Skeletal muscle satellite cell (primary cell): ENCODE measurements around the gene GP1BA. TPM values are rescaled to one million over a fixed set of nuclear protein-coding genes. Genes with fewer than 3 reads are reported as not detected.

Experiments
- H3K27me3 ChIP-seq: 2 replicates; pipeline ENCODE4 v1.7.0; 2013; ENCODE audit warnings: low read length; ENCODE audit not compliant: control insufficient read depth, insufficient read depth
- H3K36me3 ChIP-seq: 2 replicates; pipeline ENCODE4 v1.7.0; 2013; ENCODE audit warnings: mild to moderate bottlenecking, control low read depth, low read length; ENCODE audit not compliant: insufficient read depth
- H3K4me1 ChIP-seq: 2 replicates; pipeline ENCODE4 v1.7.0; 2013; ENCODE audit warnings: low read length; ENCODE audit not compliant: control insufficient read depth, insufficient read depth
- H3K4me2 ChIP-seq: 2 replicates; pipeline ENCODE4 v1.7.0; 2013; ENCODE audit warnings: mild to moderate bottlenecking, low read length
- H3K4me3 ChIP-seq: 2 replicates; pipeline ENCODE4 v1.7.0; 2013; ENCODE audit warnings: low read length
- H3K9ac ChIP-seq: 2 replicates; pipeline ENCODE4 v1.7.0; 2013; ENCODE audit warnings: mild to moderate bottlenecking, low read depth, low read length, moderate library complexity
- H3K9me3 ChIP-seq: replicated peaks from 2 replicates; pipeline ENCODE4 v1.7.0; 2013; ENCODE audit warnings: mild to moderate bottlenecking, control low read depth, low read length
- small RNA-seq: library from RNA; depleted of rRNA; stranded (forward); fragments of <200 nt; gene quantifications from one replicate; pipeline ENCODE3, GENCODE V24; 2012

GP1BA gene

DNA sequence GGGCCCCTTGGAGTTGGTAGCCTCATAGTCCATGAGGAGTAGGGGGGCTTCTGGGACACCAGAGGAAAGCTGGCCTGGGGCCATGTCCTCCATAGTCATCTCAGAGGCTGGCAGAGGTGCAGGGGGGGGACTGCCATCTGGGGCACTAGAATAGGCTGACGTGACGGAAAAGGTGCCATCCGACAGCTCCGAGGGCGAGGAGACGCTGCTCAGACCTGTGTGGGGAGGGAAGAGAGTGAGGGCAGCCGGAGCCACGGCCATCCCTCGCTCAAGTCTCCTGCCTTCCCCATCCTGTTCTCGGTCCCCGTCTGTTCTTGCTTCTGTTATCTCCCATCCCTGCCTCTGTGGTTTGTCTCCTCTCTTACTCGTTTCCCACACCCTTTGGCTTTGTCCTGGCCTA is 40.2 kb downstream of the GP1BA start:
- H3K36me3 ChIP-seq = peaks cover 61% of the 10 kb centered on the region
- no peaks in the 10 kb centered on the region for H3K9me3 ChIP-seq
- no peaks in the 10 kb centered on the region for H3K27me3 ChIP-seq
- H3K9ac ChIP-seq = no peak overlapping the region
- H3K4me1 ChIP-seq = peaks cover 24% of the 10 kb centered on the region
- H3K4me3 ChIP-seq = no peak overlapping the region
- H3K4me2 ChIP-seq = no peak overlapping the region

- Histone ChIP-seq H3K36me3 (peaks cover 65% of the 10 kb centered on the region), H3K4me2 (no peak overlapping the region), H3K4me1 (peaks cover 24% of the 10 kb centered on the region), H3K27me3 (no peaks in the 10 kb centered on the region), H3K9ac (no peak overlapping the region), H3K9me3 (no peaks in the 10 kb centered on the region), H3K4me3 (no peak overlapping the region)
Observed at GRCh38 chr17:4972752-4973151, 40.7 kb downstream of the GP1BA start.

GRCh38 chr17:4973256-4974114 is 41.4 kb downstream of the GP1BA start:
- H3K36me3 ChIP-seq = peaks cover 72% of the 10 kb centered on the region
- peaks cover 18% of the 10 kb centered on the region for H3K4me1 ChIP-seq
- H3K4me3 ChIP-seq = no peak overlapping the region
- no peak overlapping the region for H3K9ac ChIP-seq
- H3K4me2 ChIP-seq = no peak overlapping the region
- no peaks in the 10 kb centered on the region for H3K27me3 ChIP-seq
- no peaks in the 10 kb centered on the region for H3K9me3 ChIP-seq

DNA sequence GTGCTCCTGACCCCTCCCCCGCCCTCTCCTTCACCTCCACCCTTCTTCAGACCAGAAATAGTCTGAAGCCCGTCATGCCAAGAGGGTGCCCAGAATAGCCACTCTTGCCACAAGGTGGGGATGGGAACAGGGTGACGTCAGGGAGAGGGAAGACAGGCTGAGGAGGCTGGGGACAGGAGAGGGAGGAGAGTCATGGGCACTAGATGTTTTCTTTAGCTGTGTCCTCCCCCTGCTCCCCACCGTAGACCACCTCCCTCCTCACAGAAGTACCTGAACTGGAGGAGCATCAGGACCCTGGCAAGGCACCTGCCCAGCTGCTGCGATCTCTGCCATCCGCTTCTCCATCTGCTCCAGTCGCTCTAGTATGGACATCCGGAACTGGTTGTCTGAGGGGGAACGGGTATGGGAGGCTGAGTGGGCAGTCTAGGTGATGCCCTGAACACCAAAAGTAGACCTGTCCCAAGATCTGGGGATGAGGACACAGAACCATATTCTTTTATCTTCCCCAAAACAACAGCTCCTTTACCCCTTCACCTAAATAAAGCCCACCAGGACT is 42.1 kb downstream of the GP1BA start:
- H3K9ac ChIP-seq = no peak overlapping the region
- H3K27me3 ChIP-seq = no peaks in the 10 kb centered on the region
- H3K4me1 ChIP-seq = peaks cover 11% of the 10 kb centered on the region
- peaks cover 78% of the 10 kb centered on the region for H3K36me3 ChIP-seq
- no peaks in the 10 kb centered on the region for H3K9me3 ChIP-seq
- no peak overlapping the region for H3K4me3 ChIP-seq
- H3K4me2 ChIP-seq = no peak overlapping the region

GRCh38 chr17:4978726-4979125 is 46.6 kb downstream of the GP1BA start:
- Histone ChIP-seq H3K9me3 (no peaks in the 10 kb centered on the region), H3K4me3 (no peak overlapping the region), H3K4me2 (no peak overlapping the region), H3K9ac (no peak overlapping the region), H3K36me3 (peaks cover 73% of the 10 kb centered on the region), H3K4me1 (peaks cover 8% of the 10 kb centered on the region), H3K27me3 (no peaks in the 10 kb centered on the region)

- no peak overlapping the region for H3K9ac ChIP-seq
- no peak overlapping the region for H3K4me2 ChIP-seq
- no peaks in the 10 kb centered on the region for H3K27me3 ChIP-seq
- no peaks in the 10 kb centered on the region for H3K9me3 ChIP-seq
- H3K36me3 ChIP-seq = peaks cover 57% of the 10 kb centered on the region
- H3K4me1 ChIP-seq = peaks cover 9% of the 10 kb centered on the region
- no peak overlapping the region for H3K4me3 ChIP-seq
Observed at GRCh38 chr17:4980644-4981216, 48.7 kb downstream of the GP1BA start.

DNA sequence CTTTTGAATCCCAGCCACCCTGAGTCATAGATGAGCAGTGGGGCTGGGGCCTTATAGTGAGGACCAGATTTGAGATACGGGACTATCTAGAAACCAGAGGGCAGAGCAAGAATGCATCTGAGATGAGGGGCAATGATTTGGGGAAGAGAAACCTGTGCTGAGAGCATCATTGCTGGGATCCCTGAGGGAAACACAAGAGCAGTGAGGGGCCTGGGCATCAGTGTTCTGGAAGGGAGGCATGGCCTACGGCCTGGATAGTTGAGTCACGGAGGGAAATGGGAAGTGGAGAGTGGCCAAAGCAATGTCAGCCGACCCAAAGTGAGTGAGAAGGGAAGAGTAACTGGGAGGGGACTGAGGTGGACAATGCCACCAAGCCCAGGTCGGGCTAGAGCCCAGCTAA is 50.2 kb downstream of the GP1BA start:
- Histone ChIP-seq H3K4me1 (peaks cover 21% of the 10 kb centered on the region), H3K4me2 (no peak overlapping the region), H3K27me3 (no peaks in the 10 kb centered on the region), H3K9ac (no peak overlapping the region), H3K9me3 (no peaks in the 10 kb centered on the region), H3K4me3 (no peak overlapping the region), H3K36me3 (peaks cover 48% of the 10 kb centered on the region)

Small RNA genes within 50 kb of the gene (small RNA-seq; reads per million reads assigned to genes)
- not detected for gene MIR6864
- gene MIR6865 = not detected
